22Rv1 (cell line): ENCODE data around the gene STAT5B.

Experiments used
- H3K27ac ChIP-seq: fragments of 450-650 bp; 2 replicates; pipeline ENCODE4 v1.5.1; 2017
- CTCF ChIP-seq: fragments of 450-650 bp; IDR thresholded peaks from 2 replicates; pipeline ENCODE4 v1.5.1; 2017; ENCODE audit warnings: mild to moderate bottlenecking
- ZFX ChIP-seq: fragments of 450-650 bp; IDR thresholded peaks from 2 replicates; pipeline ENCODE4 v1.6.1; 2017; ENCODE audit warnings: antibody characterized with exemption, borderline replicate concordance

STAT5B gene

GRCh38 chr17:42294469-42295398, 18.5 kb upstream of the STAT5B start:
- TF ChIP-seq ZFX (no peak), CTCF (no peak)
- peak overlapping the region; percentile 34; the same call in 1 of the 2 replicates for H3K27ac ChIP-seq

GRCh38 chr17:42291129-42291528, 14.9 kb upstream of the STAT5B start:
- TF ChIP-seq CTCF = no peak
- no peak for TF ChIP-seq ZFX
- no peak overlapping the region for H3K27ac ChIP-seq

- no peak for TF ChIP-seq CTCF
- TF ChIP-seq ZFX = no peak
- H3K27ac ChIP-seq = no peak overlapping the region
Measured at GRCh38 chr17:42290577-42290976, 14.4 kb upstream of the STAT5B start.

- TF ChIP-seq CTCF = no peak
- TF ChIP-seq ZFX = no peak
- no peak overlapping the region for H3K27ac ChIP-seq
Measured at GRCh38 chr17:42289611-42290181, 13.5 kb upstream of the STAT5B start.

- H3K27ac ChIP-seq = no peak overlapping the region
Measured at GRCh38 chr17:42288803-42289610, 12.8 kb upstream of the STAT5B start.

More at GRCh38 chr17:42288803-42289610, 12.8 kb upstream of the STAT5B start:
- TF ChIP-seq ZFX (no peak), CTCF (no peak)
